ENCODE data around the gene LIMS1.
A peak's percentile ranks its signal among the peaks of the same experiment; 100 is the strongest.

Gene LIMS1

GRCh38 chr2:108531674-108532055 lies 2.6 kb upstream of the LIMS1 start:
- H3K9ac ChIP-seq (ENCODE audit: low read length) = no peak overlapping the region
- peaks cover 7% of the 10 kb centered on the region for H3K4me1 ChIP-seq (ENCODE audit: control insufficient read depth, insufficient read depth, low read length)
- H3K27me3 ChIP-seq (ENCODE audit: control insufficient read depth, insufficient read depth, low read length) = peaks cover 4% of the 10 kb centered on the region; the same call in 1 of the 2 replicates
- no peaks in the 10 kb centered on the region for H3K9me3 ChIP-seq (ENCODE audit: control insufficient read depth, insufficient read depth, low read depth, low read length)
- H3K27ac ChIP-seq (ENCODE audit: low read depth, low read length) = no peak overlapping the region
- H3K4me3 ChIP-seq (ENCODE audit: low read depth, low read length) = no peak overlapping the region
- H3K36me3 ChIP-seq (ENCODE audit: control insufficient read depth, insufficient read depth, low read length) = no peaks in the 10 kb centered on the region

- Histone ChIP-seq H3K9me3 (ENCODE audit: control insufficient read depth, insufficient read depth, low read depth, low read length) (no peaks in the 10 kb centered on the region), H3K9ac (ENCODE audit: low read length) (peak overlapping the region; percentile 73), H3K27me3 (ENCODE audit: control insufficient read depth, insufficient read depth, low read length) (peaks cover 4% of the 10 kb centered on the region; the same call in 1 of the 2 replicates), H3K4me3 (ENCODE audit: low read depth, low read length) (peak overlapping the region; percentile 96), H3K36me3 (ENCODE audit: control insufficient read depth, insufficient read depth, low read length) (no peaks in the 10 kb centered on the region), H3K4me1 (ENCODE audit: control insufficient read depth, insufficient read depth, low read length) (peaks cover 22% of the 10 kb centered on the region), H3K27ac (ENCODE audit: low read depth, low read length) (peak overlapping the region; percentile 68; the same call in 1 of the 2 replicates)
These were observed 500 bp downstream of the LIMS1 start for GRCh38 chr2:108534584-108535356.

GRCh38 chr2:108535357-108535631 lies 1.0 kb downstream of the LIMS1 start:
- H3K27ac ChIP-seq (ENCODE audit: low read depth, low read length) = no peak overlapping the region
- H3K9ac ChIP-seq (ENCODE audit: low read length) = peak overlapping the region; percentile 73
- H3K9me3 ChIP-seq (ENCODE audit: control insufficient read depth, insufficient read depth, low read depth, low read length) = no peaks in the 10 kb centered on the region
- H3K4me1 ChIP-seq (ENCODE audit: control insufficient read depth, insufficient read depth, low read length) = peaks cover 22% of the 10 kb centered on the region
- H3K36me3 ChIP-seq (ENCODE audit: control insufficient read depth, insufficient read depth, low read length) = no peaks in the 10 kb centered on the region
- H3K27me3 ChIP-seq (ENCODE audit: control insufficient read depth, insufficient read depth, low read length) = peaks cover 4% of the 10 kb centered on the region; the same call in 1 of the 2 replicates
- peak overlapping the region; percentile 96 for H3K4me3 ChIP-seq (ENCODE audit: low read depth, low read length)

- H3K9me3 ChIP-seq (ENCODE audit: control insufficient read depth, insufficient read depth, low read depth, low read length) = no peaks in the 10 kb centered on the region
- peak overlapping the region; percentile 30; the same call in 1 of the 2 replicates for H3K4me3 ChIP-seq (ENCODE audit: low read depth, low read length)
- peaks cover 4% of the 10 kb centered on the region; the same call in 1 of the 2 replicates for H3K27me3 ChIP-seq (ENCODE audit: control insufficient read depth, insufficient read depth, low read length)
- H3K36me3 ChIP-seq (ENCODE audit: control insufficient read depth, insufficient read depth, low read length) = 0 out of 2 replicates have a peak, but pooled peaks cover 2% of the 10 kb centered on the region
- no peak overlapping the region for H3K9ac ChIP-seq (ENCODE audit: low read length)
- no peak overlapping the region for H3K27ac ChIP-seq (ENCODE audit: low read depth, low read length)
- H3K4me1 ChIP-seq (ENCODE audit: control insufficient read depth, insufficient read depth, low read length) = peaks cover 22% of the 10 kb centered on the region
These were observed 2.0 kb downstream of the LIMS1 start for GRCh38 chr2:108536133-108536780.

- H3K27me3 ChIP-seq (ENCODE audit: control insufficient read depth, insufficient read depth, low read length) = peaks cover 4% of the 10 kb centered on the region; the same call in 1 of the 2 replicates
- H3K9ac ChIP-seq (ENCODE audit: low read length) = no peak overlapping the region
- 0 out of 2 replicates have a peak, but pooled peaks cover 3% of the 10 kb centered on the region for H3K36me3 ChIP-seq (ENCODE audit: control insufficient read depth, insufficient read depth, low read length)
- H3K9me3 ChIP-seq (ENCODE audit: control insufficient read depth, insufficient read depth, low read depth, low read length) = no peaks in the 10 kb centered on the region
- H3K4me3 ChIP-seq (ENCODE audit: low read depth, low read length) = no peak overlapping the region
- no peak overlapping the region for H3K27ac ChIP-seq (ENCODE audit: low read depth, low read length)
- H3K4me1 ChIP-seq (ENCODE audit: control insufficient read depth, insufficient read depth, low read length) = peaks cover 22% of the 10 kb centered on the region
These were observed 2.6 kb downstream of the LIMS1 start for GRCh38 chr2:108536911-108537310.

GRCh38 chr2:108538000-108538625 lies 3.8 kb downstream of the LIMS1 start:
- peaks cover 8% of the 10 kb centered on the region for H3K9me3 ChIP-seq (ENCODE audit: control insufficient read depth, insufficient read depth, low read depth, low read length)
- H3K36me3 ChIP-seq (ENCODE audit: control insufficient read depth, insufficient read depth, low read length) = peaks cover 14% of the 10 kb centered on the region
- peaks cover 22% of the 10 kb centered on the region for H3K4me1 ChIP-seq (ENCODE audit: control insufficient read depth, insufficient read depth, low read length)
- H3K4me3 ChIP-seq (ENCODE audit: low read depth, low read length) = no peak overlapping the region
- peaks cover 4% of the 10 kb centered on the region; the same call in 1 of the 2 replicates for H3K27me3 ChIP-seq (ENCODE audit: control insufficient read depth, insufficient read depth, low read length)
- H3K27ac ChIP-seq (ENCODE audit: low read depth, low read length) = no peak overlapping the region
- no peak overlapping the region for H3K9ac ChIP-seq (ENCODE audit: low read length)

GRCh38 chr2:108541451-108541850 lies 7.2 kb downstream of the LIMS1 start:
- Histone ChIP-seq H3K4me3 (ENCODE audit: low read depth, low read length) (no peak overlapping the region), H3K27ac (ENCODE audit: low read depth, low read length) (no peak overlapping the region), H3K27me3 (ENCODE audit: control insufficient read depth, insufficient read depth, low read length) (no peaks in the 10 kb centered on the region), H3K4me1 (ENCODE audit: control insufficient read depth, insufficient read depth, low read length) (peaks cover 17% of the 10 kb centered on the region), H3K9ac (ENCODE audit: low read length) (no peak overlapping the region), H3K9me3 (ENCODE audit: control insufficient read depth, insufficient read depth, low read depth, low read length) (peaks cover 19% of the 10 kb centered on the region), H3K36me3 (ENCODE audit: control insufficient read depth, insufficient read depth, low read length) (peaks cover 14% of the 10 kb centered on the region)

GRCh38 chr2:108542071-108542470 lies 7.8 kb downstream of the LIMS1 start:
- Histone ChIP-seq H3K27me3 (ENCODE audit: control insufficient read depth, insufficient read depth, low read length) (no peaks in the 10 kb centered on the region), H3K36me3 (ENCODE audit: control insufficient read depth, insufficient read depth, low read length) (peaks cover 14% of the 10 kb centered on the region), H3K27ac (ENCODE audit: low read depth, low read length) (no peak overlapping the region), H3K9ac (ENCODE audit: low read length) (no peak overlapping the region), H3K9me3 (ENCODE audit: control insufficient read depth, insufficient read depth, low read depth, low read length) (peaks cover 19% of the 10 kb centered on the region), H3K4me3 (ENCODE audit: low read depth, low read length) (no peak overlapping the region), H3K4me1 (ENCODE audit: control insufficient read depth, insufficient read depth, low read length) (peaks cover 11% of the 10 kb centered on the region)

GRCh38 chr2:108547606-108548005 lies 13.3 kb downstream of the LIMS1 start:
- Histone ChIP-seq H3K4me1 (ENCODE audit: control insufficient read depth, insufficient read depth, low read length) (0 out of 2 replicates have a peak, but pooled peaks cover 1% of the 10 kb centered on the region), H3K36me3 (ENCODE audit: control insufficient read depth, insufficient read depth, low read length) (peaks cover 3% of the 10 kb centered on the region), H3K27me3 (ENCODE audit: control insufficient read depth, insufficient read depth, low read length) (no peaks in the 10 kb centered on the region), H3K9ac (ENCODE audit: low read length) (no peak overlapping the region), H3K4me3 (ENCODE audit: low read depth, low read length) (no peak overlapping the region), H3K9me3 (ENCODE audit: control insufficient read depth, insufficient read depth, low read depth, low read length) (peaks cover 16% of the 10 kb centered on the region), H3K27ac (ENCODE audit: low read depth, low read length) (no peak overlapping the region)

GRCh38 chr2:108548208-108549003 lies 14.1 kb downstream of the LIMS1 start:
- no peak overlapping the region for H3K27ac ChIP-seq (ENCODE audit: low read depth, low read length)
- peaks cover 8% of the 10 kb centered on the region; the same call in 1 of the 2 replicates for H3K9me3 ChIP-seq (ENCODE audit: control insufficient read depth, insufficient read depth, low read depth, low read length)
- no peak overlapping the region for H3K4me3 ChIP-seq (ENCODE audit: low read depth, low read length)
- no peaks in the 10 kb centered on the region for H3K36me3 ChIP-seq (ENCODE audit: control insufficient read depth, insufficient read depth, low read length)
- no peaks in the 10 kb centered on the region for H3K27me3 ChIP-seq (ENCODE audit: control insufficient read depth, insufficient read depth, low read length)
- no peak overlapping the region for H3K9ac ChIP-seq (ENCODE audit: low read length)
- H3K4me1 ChIP-seq (ENCODE audit: control insufficient read depth, insufficient read depth, low read length) = 0 out of 2 replicates have a peak, but pooled peaks cover 7% of the 10 kb centered on the region
